IMR-90 (cell line): ENCODE results near the gene HOXB6.

Experiments
- POLR2A ChIP-seq: IDR thresholded peaks from 2 replicates; pipeline ENCODE4 v1.6.1; 2012; ENCODE audit warnings: mild to moderate bottlenecking, low read depth, low read length
- SMC3 ChIP-seq: fragments of 150-350 bp; IDR thresholded peaks from 2 replicates; pipeline ENCODE4 v1.6.1; 2016; ENCODE audit warnings: low read depth, mild to moderate bottlenecking, antibody characterized with exemption, low read length, moderate library complexity
- TF ChIP-seq, protein P1 (sequence below): conservative IDR thresholded peaks from 2 replicates; pipeline ENCODE4 v1.5.1; 2012; ENCODE audit warnings: mild to moderate bottlenecking, low read depth, low read length, improper control_type of control experiment

DNA sequence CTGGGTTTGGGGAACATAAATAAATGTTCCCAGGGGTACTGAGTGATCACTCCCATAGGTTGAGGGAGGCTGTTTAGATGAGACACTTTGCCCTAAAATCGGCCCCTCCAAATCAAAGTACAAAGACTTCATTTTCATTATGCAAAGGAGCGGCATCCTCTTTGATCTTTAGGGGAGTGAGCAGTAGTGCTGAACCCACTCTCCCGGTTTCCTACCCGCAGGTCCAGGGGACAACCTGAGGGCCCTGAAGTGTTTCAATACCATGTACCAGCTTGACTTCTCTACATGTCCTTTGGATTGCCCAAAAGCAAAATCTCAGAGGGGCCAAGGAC, 3.6 kb downstream of the HOXB6 start:
- TF ChIP-seq, protein P1, sequence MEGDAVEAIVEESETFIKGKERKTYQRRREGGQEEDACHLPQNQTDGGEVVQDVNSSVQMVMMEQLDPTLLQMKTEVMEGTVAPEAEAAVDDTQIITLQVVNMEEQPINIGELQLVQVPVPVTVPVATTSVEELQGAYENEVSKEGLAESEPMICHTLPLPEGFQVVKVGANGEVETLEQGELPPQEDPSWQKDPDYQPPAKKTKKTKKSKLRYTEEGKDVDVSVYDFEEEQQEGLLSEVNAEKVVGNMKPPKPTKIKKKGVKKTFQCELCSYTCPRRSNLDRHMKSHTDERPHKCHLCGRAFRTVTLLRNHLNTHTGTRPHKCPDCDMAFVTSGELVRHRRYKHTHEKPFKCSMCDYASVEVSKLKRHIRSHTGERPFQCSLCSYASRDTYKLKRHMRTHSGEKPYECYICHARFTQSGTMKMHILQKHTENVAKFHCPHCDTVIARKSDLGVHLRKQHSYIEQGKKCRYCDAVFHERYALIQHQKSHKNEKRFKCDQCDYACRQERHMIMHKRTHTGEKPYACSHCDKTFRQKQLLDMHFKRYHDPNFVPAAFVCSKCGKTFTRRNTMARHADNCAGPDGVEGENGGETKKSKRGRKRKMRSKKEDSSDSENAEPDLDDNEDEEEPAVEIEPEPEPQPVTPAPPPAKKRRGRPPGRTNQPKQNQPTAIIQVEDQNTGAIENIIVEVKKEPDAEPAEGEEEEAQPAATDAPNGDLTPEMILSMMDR = no peak
- TF ChIP-seq POLR2A (no peak), SMC3 (no peak)
